ENCODE data around the gene TSNAXIP1. TPM values are rescaled to one million over a fixed set of nuclear protein-coding genes. Genes with fewer than 3 reads are reported as not detected.

Gene TSNAXIP1
- total RNA-seq, 1 experiment from 2014 or later = 0.84 TPM

GRCh38 chr16:67825119-67825518 lies 18.4 kb downstream of the TSNAXIP1 start:
- DNase-seq = no peak
- H3K27me3 ChIP-seq (replicated peaks; ENCODE audit: control insufficient read depth, insufficient read depth, low read length) = no peaks in the 10 kb centered on the region
- H3K27me3 Mint-ChIP-seq (ENCODE audit: insufficient read depth, unreplicated experiment) = no peaks in the 10 kb centered on the region
- no TSS peak for BruUV-seq (replicated peaks)
- ChIA-PET POLR2A (no interaction called here), CTCF (interaction anchor here (2.6 kb wide), 1 partner anchor 9 kb away, joined by 13 read pairs; no protein-coding TSS in a partner anchor)
- H3K9me3 ChIP-seq = no peaks in the 10 kb centered on the region
- peaks cover 11% of the 10 kb centered on the region for H3K36me3 Mint-ChIP-seq (ENCODE audit: insufficient read depth, unreplicated experiment)
- H3K4me1 Mint-ChIP-seq (ENCODE audit: low read depth, unreplicated experiment) = no peaks in the 10 kb centered on the region
- intact Hi-C loops (cut with micrococcal nuclease; ENCODE audit: unreplicated experiment) = no loop called here
- H3K4me1 ChIP-seq = no peaks in the 10 kb centered on the region
- TF ChIP-seq CTCF (IDR thresholded peaks at IDR 0.05; ENCODE audit: insufficient read depth in 1 of 2, low read depth in 1 of 2, low read length in 1 of 2, severe bottlenecking in 1 of 2, unreplicated experiment in 1 of 2) = no peak
- H3K27ac Mint-ChIP-seq (ENCODE audit: unreplicated experiment) = no peak overlapping the region
- H3K9me3 Mint-ChIP-seq (ENCODE audit: unreplicated experiment) = no peaks in the 10 kb centered on the region
- no peak overlapping the region for H3K4me3 ChIP-seq (ENCODE audit: low read depth, low read length)
- peaks cover 2% of the 10 kb centered on the region; the same call in 1 of the 2 replicates for H3K36me3 ChIP-seq (ENCODE audit: control insufficient read depth, insufficient read depth, low read length)
- H3K4me3 Mint-ChIP-seq (ENCODE audit: unreplicated experiment) = no peak overlapping the region

DNA sequence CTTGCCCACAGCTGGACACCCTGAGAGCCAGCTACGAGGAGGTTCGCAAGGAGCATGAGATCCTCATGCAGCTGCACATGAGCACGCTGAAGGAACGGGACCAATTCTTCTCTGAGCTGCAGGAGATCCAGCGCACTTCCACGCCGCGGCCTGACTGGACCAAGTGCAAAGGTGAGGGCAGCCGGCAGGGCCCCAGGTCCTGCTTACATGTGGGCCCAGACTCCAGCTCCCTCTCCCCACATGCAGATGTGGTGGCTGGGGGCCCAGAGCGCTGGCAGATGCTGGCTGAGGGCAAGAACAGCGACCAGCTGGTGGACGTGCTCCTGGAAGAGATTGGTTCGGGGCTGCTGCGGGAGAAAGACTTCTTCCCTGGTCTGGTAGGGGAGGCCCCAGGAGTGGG lies 19.2 kb downstream of the TSNAXIP1 start:
- no peak overlapping the region for H3K4me3 Mint-ChIP-seq (ENCODE audit: unreplicated experiment)
- Histone ChIP-seq H3K27me3 (replicated peaks; ENCODE audit: control insufficient read depth, insufficient read depth, low read length) (no peaks in the 10 kb centered on the region), H3K9me3 (no peaks in the 10 kb centered on the region), H3K36me3 (ENCODE audit: control insufficient read depth, insufficient read depth, low read length) (peaks cover 7% of the 10 kb centered on the region), H3K4me3 (ENCODE audit: low read depth, low read length) (no peak overlapping the region), H3K4me1 (no peaks in the 10 kb centered on the region)
- peaks cover 11% of the 10 kb centered on the region for H3K36me3 Mint-ChIP-seq (ENCODE audit: insufficient read depth, unreplicated experiment)
- ChIA-PET CTCF (interaction anchor here (2.6 kb wide), 1 partner anchor 9 kb away, joined by 13 read pairs; no protein-coding TSS in a partner anchor), POLR2A (no interaction called here)
- no peak for TF ChIP-seq CTCF (IDR thresholded peaks at IDR 0.05; ENCODE audit: insufficient read depth in 1 of 2, low read depth in 1 of 2, low read length in 1 of 2, severe bottlenecking in 1 of 2, unreplicated experiment in 1 of 2)
- intact Hi-C loops (cut with micrococcal nuclease; ENCODE audit: unreplicated experiment) = no loop called here
- DNase-seq = no peak
- H3K27ac Mint-ChIP-seq (ENCODE audit: unreplicated experiment) = no peak overlapping the region
- no peaks in the 10 kb centered on the region for H3K27me3 Mint-ChIP-seq (ENCODE audit: insufficient read depth, unreplicated experiment)
- H3K4me1 Mint-ChIP-seq (ENCODE audit: low read depth, unreplicated experiment) = no peaks in the 10 kb centered on the region
- no peaks in the 10 kb centered on the region for H3K9me3 Mint-ChIP-seq (ENCODE audit: unreplicated experiment)
- no TSS peak for BruUV-seq (replicated peaks)

DNA sequence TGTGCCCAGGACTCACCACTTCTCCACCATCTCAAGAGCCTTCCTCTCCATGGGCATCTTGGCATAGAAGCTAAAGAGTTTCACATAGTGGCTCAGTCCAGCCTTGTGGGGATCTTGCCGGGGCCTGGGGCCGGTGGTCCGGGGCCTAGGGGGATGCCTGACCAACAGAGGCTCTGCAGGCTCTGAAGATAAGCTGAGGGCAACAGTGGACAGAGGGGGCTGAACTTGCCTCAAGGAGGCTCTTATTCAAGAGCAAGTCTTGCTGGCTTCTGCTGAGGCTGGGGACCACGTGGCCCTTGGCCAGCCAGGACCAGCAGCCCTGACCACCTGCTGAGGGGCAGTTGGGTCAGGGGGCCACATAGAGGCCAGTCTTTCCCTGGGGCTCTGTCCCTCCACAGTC lies 22.0 kb downstream of the TSNAXIP1 start:
- ChIA-PET POLR2A (no interaction called here), CTCF (no interaction called here)
- Mint-ChIP-seq H3K4me1 (ENCODE audit: low read depth, unreplicated experiment) (peaks cover 6% of the 10 kb centered on the region), H3K4me3 (ENCODE audit: unreplicated experiment) (no peak overlapping the region), H3K27me3 (ENCODE audit: insufficient read depth, unreplicated experiment) (no peaks in the 10 kb centered on the region), H3K9me3 (ENCODE audit: unreplicated experiment) (no peaks in the 10 kb centered on the region), H3K27ac (ENCODE audit: unreplicated experiment) (no peak overlapping the region), H3K36me3 (ENCODE audit: insufficient read depth, unreplicated experiment) (peaks cover 20% of the 10 kb centered on the region)
- H3K4me3 ChIP-seq (ENCODE audit: low read depth, low read length) = no peak overlapping the region
- TF ChIP-seq CTCF (IDR thresholded peaks at IDR 0.05; ENCODE audit: insufficient read depth in 1 of 2, low read depth in 1 of 2, low read length in 1 of 2, severe bottlenecking in 1 of 2, unreplicated experiment in 1 of 2) = no peak
- BruUV-seq (replicated peaks) = no TSS peak
- no peaks in the 10 kb centered on the region for H3K27me3 ChIP-seq (replicated peaks; ENCODE audit: control insufficient read depth, insufficient read depth, low read length)
- no peaks in the 10 kb centered on the region for H3K9me3 ChIP-seq
- no peaks in the 10 kb centered on the region; the same call in 1 of the 2 replicates for H3K4me1 ChIP-seq
- DNase-seq = no peak
- intact Hi-C loops (cut with micrococcal nuclease; ENCODE audit: unreplicated experiment) = no loop called here
- H3K36me3 ChIP-seq (ENCODE audit: control insufficient read depth, insufficient read depth, low read length) = peaks cover 11% of the 10 kb centered on the region

Data from Caco-2 (cell line).